SK-N-SH (cell line): ENCODE results near the gene MARF1.
A peak's percentile ranks its signal among the peaks of the same experiment; 100 is the strongest.

Source experiments
- JUND ChIP-seq: IDR thresholded peaks from 2 replicates; pipeline ENCODE4 v1.4.0; 2012
- YY1 ChIP-seq: IDR thresholded peaks from 2 replicates; pipeline ENCODE4 v1.4.0; 2012; ENCODE audit warnings: low read depth, mild to moderate bottlenecking

DNA sequence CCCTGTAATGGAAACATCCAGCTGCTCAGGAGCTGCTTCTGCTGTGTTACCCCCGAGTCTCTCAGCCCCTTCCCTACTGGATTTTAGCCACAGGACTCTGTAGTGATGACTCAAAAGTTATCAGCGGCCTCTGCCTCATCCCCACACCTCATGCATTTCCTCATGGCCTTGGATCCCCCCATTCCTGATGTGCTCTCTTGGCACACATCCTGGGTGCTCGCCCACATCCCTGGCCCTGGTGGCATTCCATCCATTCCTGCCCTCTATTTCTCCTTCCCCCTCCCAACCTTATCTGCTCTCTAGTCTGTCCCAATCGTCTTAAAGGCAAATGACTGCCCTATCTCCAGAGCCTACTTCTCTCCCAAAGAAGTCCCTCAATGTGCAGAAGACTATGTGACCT is 24.6 kb downstream of the MARF1 start:
- TF ChIP-seq JUND = 0 out of 2 replicates have a peak, but pooled peaks have one; percentile 7
- TF ChIP-seq YY1 = no peak
